Measurements from ENCODE around the gene CA11.

The CA11 gene

GRCh38 chr19:48627865-48628314 is 18.1 kb downstream of the CA11 start:
- DNase-seq = no peak

GRCh38 chr19:48627201-48627864 is 18.7 kb downstream of the CA11 start:
- no peak for DNase-seq

DNA sequence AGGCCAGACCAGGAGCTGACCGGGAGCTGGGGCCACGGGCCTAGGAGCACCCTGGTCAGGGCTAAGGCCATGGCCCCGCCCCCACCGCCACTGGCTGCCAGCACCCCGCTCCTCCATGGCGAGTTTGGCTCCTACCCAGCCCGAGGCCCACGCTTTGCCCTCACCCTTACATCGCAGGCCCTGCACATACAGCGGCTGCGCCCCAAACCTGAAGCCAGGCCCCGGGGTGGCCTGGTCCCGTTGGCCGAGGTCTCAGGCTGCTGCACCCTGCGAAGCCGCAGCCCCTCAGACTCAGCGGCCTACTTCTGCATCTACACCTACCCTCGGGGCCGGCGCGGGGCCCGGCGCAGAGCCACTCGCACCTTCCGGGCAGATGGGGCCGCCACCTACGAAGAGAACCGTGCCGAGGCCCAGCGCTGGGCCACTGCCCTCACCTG is 20.1 kb downstream of the CA11 start:
- no peak for DNase-seq

- no peak for DNase-seq
Observed at GRCh38 chr19:48624791-48625723, 20.9 kb downstream of the CA11 start.

- peak; percentile 97 for DNase-seq
Observed at GRCh38 chr19:48624067-48624594, 21.9 kb downstream of the CA11 start.

- DNase-seq = no peak
Observed at GRCh38 chr19:48623556-48624066, 22.4 kb downstream of the CA11 start.

- DNase-seq = no peak
Observed at GRCh38 chr19:48619692-48620585, 26.0 kb downstream of the CA11 start.

DNA sequence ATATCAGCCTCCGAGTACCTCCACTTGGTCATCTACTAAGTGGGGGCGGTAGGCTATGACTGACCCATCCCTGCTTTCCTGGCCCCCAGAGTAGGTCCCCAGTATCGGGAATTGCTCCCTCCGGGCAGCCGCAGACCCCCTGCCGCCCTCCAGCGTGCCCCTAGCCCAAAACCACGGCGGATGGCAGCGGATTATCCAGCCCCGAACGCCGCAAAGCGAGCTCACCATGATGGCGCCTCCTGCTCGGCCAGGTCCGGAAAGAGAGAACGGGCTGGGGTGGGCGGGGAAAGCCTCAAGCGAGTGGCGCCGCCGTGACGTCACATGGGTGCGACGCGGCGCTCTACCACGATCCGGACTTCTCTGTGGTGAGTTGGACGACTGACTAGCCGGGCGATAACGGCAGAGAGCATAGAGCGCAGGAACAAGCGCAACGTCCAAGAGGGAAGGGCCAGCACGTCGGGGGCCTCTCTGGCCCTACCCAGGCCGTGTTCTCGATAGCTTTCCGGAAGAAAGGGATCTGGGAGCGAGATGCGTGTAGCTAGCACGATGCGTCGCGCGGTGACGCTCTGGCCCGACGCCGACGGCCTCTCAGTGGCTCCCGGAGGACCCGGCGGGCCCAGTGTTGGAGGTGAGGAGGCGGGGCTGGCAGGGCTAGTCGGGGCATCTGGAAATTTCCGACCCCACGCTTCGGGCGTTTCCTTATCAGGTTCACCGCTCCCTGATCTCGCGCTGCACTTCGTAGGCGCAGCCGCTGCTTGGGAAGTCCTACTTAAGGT is 26.9 kb downstream of the CA11 start, which contains the start of the genes RPL18 and SPHK2:
TSS of gene RPL18 (minus strand) at position 263 of the 776 bp plus-strand sequence. CDS start at position 228, 35 bp downstream.
TSS of gene SPHK2 (plus strand) at position 591 of the 776 bp plus-strand sequence. CDS start 1,009 bp downstream, outside the sequence.
- DNase-seq = peak; percentile 98

GRCh38 chr19:48618278-48618915 is 27.6 kb downstream of the CA11 start:
- no peak for DNase-seq

- DNase-seq = no peak
Observed at GRCh38 chr19:48617146-48617937, 28.6 kb downstream of the CA11 start.

DNA sequence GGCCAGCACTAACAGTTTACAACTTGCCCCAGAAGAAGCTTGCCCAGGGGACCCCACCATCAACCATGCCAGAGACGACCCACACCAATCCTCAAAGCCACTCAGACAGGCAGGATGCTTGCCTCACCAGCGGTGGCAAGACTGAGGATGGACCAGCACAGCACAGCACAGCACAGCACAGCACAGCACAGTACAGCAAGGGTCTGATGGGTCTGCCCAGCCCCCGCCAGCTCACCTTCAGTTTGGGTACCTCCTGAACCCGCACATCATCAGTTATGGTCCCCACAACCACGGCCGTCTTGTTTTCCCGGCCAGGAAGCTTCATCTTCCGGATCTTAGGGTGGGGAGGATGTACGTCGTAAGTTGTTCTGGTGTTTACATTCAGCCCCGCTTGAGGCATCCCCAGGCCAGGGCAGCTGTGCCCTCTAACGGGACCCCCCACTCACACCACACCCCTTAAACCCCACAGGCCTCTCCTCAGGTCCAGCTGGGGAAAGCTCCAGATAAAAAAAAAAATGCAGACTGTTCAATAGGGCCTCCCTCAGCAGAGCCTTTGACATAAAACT is 29.4 kb downstream of the CA11 start:
- DNase-seq = no peak

- no peak for DNase-seq
Observed at GRCh38 chr19:48616041-48616436, 29.9 kb downstream of the CA11 start.

GRCh38 chr19:48615231-48616040 is 30.6 kb downstream of the CA11 start:
- no peak for DNase-seq

GRCh38 chr19:48614436-48615230 is 31.4 kb downstream of the CA11 start, which contains the start of gene FAM83E:
FAM83E (minus strand) TSS chr19:48615076; CDS start chr19:48613372, 1,704 bp downstream.
- no peak for DNase-seq

DNA sequence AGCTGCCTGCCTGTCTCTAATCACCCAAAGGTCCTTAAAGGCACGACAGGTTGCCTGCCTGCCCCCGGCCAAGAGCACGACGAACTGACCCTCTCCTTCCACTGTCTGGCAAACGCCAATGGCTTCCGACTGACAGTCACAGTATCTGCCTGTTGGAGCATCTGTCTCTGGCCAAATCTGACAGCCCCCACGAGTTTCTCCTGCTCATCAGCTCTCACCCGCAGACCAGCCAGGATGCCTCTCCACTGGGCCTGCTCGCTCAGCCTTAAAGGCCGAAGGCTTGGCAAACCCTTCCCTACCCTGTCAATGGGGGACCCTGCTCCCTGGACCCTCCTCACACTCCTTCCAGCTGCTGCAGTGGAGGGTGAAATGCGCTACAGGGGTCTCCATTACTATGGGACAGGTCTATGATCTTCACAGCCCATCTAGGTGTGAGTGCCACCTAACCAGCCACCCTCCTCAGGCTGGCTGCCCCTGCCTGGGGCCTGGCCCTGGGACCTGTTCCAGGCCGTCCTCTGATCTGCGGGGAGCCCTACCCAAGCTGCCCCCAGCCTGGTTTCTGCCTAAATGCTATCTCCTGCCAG is 32.0 kb downstream of the CA11 start:
- no peak for DNase-seq

DNA sequence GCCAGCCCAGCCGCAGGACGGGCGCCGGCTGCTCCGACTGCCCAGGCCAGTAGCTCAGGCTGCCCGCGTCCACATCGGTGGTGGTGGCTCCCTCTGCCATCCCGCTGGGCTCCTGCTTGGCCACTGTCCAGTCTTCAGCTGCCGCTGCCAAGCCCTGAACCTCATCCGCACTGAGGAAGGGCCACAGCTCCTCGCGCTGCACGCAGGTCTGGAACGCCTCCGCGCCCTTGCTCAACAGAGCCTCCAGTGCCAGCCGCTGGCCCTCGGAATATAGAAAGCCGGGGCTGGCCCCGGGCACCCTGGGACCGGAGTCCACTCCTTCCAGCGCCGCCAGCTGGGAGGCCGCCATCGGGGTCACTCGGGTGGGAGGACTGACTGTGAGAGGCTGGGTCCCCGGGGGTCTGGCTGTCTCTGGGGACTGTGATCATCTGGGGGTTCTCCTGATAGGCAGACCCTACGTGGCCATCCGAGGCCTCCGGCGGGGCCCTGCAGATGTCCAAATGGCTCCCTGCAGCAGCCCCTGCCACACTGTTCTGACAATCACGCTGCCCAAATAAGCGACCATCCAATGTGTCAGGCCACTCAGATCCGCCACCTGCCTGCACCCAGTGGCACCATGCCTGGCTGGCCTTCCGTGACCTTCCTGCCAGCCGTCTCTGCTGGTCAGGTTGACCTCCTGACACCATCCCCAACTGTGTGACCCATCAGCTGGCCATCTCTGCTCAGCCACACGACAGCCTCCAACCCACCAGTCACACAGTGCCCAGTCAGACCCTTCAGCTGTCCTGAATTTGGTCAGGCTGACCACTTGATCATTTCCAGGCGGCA is 32.7 kb downstream of the CA11 start:
- no peak for DNase-seq

Measured in CD4-positive, alpha-beta T cell treated with Interleukin-17A for 1 hour (primary cell).